ENCODE measurements around the gene STK11IP.

Gene STK11IP

GRCh38 chr2:219581346-219581745 lies 16.3 kb upstream of the STK11IP start:
- H3K9ac ChIP-seq (ENCODE audit: low read depth in 1 of 2, low read length in 2 of 2): no peak overlapping the region
- no peak overlapping the region for H3K27ac ChIP-seq (ENCODE audit: low read depth, low read length)
- no peaks in the 10 kb centered on the region for H3K9me3 ChIP-seq (ENCODE audit: control insufficient read depth in 1 of 2, low read length in 2 of 2)
- no peak overlapping the region for H3K4me3 ChIP-seq (ENCODE audit: low read depth in 1 of 2, low read length in 2 of 2)
- H3K27me3 ChIP-seq (ENCODE audit: control insufficient read depth in 1 of 2, insufficient read depth in 2 of 2, low read length in 2 of 2): peaks cover 7 to 13% of the 10 kb centered on the region in 2 donors
- no peaks in the 10 kb centered on the region for H3K36me3 ChIP-seq (ENCODE audit: control insufficient read depth in 1 of 2, insufficient read depth in 2 of 2, low read length in 2 of 2)
- no peaks in the 10 kb centered on the region for H3K4me1 ChIP-seq (ENCODE audit: control insufficient read depth in 1 of 2, insufficient read depth in 2 of 2, low read length in 2 of 2)

- H3K27ac ChIP-seq (ENCODE audit: low read depth, low read length): no peak overlapping the region
- H3K9me3 ChIP-seq (ENCODE audit: control insufficient read depth in 1 of 2, low read length in 2 of 2): no peaks in the 10 kb centered on the region
- no peak overlapping the region for H3K4me3 ChIP-seq (ENCODE audit: low read depth in 1 of 2, low read length in 2 of 2)
- no peaks in the 10 kb centered on the region for H3K4me1 ChIP-seq (ENCODE audit: control insufficient read depth in 1 of 2, insufficient read depth in 2 of 2, low read length in 2 of 2)
- no peaks in the 10 kb centered on the region for H3K36me3 ChIP-seq (ENCODE audit: control insufficient read depth in 1 of 2, insufficient read depth in 2 of 2, low read length in 2 of 2)
- no peak overlapping the region for H3K9ac ChIP-seq (ENCODE audit: low read depth in 1 of 2, low read length in 2 of 2)
- H3K27me3 ChIP-seq (ENCODE audit: control insufficient read depth in 1 of 2, insufficient read depth in 2 of 2, low read length in 2 of 2): no peaks in the 10 kb centered on the region
These were observed 6.6 kb upstream of the STK11IP start for GRCh38 chr2:219591091-219591490.

- Histone ChIP-seq H3K27ac (ENCODE audit: low read depth, low read length) (no peak overlapping the region), H3K27me3 (ENCODE audit: control insufficient read depth in 1 of 2, insufficient read depth in 2 of 2, low read length in 2 of 2) (no peaks in the 10 kb centered on the region), H3K36me3 (ENCODE audit: control insufficient read depth in 1 of 2, insufficient read depth in 2 of 2, low read length in 2 of 2) (no peaks in the 10 kb centered on the region), H3K9ac (ENCODE audit: low read depth in 1 of 2, low read length in 2 of 2) (no peak overlapping the region), H3K4me3 (ENCODE audit: low read depth in 1 of 2, low read length in 2 of 2) (no peak overlapping the region), H3K9me3 (ENCODE audit: control insufficient read depth in 1 of 2, low read length in 2 of 2) (no peaks in the 10 kb centered on the region), H3K4me1 (ENCODE audit: control insufficient read depth in 1 of 2, insufficient read depth in 2 of 2, low read length in 2 of 2) (peaks cover 0 to 4% of the 10 kb centered on the region in 2 donors)
These were observed 4.9 kb upstream of the STK11IP start for GRCh38 chr2:219592736-219593135.

- H3K27me3 ChIP-seq (ENCODE audit: control insufficient read depth in 1 of 2, insufficient read depth in 2 of 2, low read length in 2 of 2): no peaks in the 10 kb centered on the region
- H3K9me3 ChIP-seq (ENCODE audit: control insufficient read depth in 1 of 2, low read length in 2 of 2): no peaks in the 10 kb centered on the region
- no peak overlapping the region for H3K9ac ChIP-seq (ENCODE audit: low read depth in 1 of 2, low read length in 2 of 2)
- H3K27ac ChIP-seq (ENCODE audit: low read depth, low read length): no peak overlapping the region
- no peak overlapping the region for H3K4me3 ChIP-seq (ENCODE audit: low read depth in 1 of 2, low read length in 2 of 2)
- H3K4me1 ChIP-seq (ENCODE audit: control insufficient read depth in 1 of 2, insufficient read depth in 2 of 2, low read length in 2 of 2): peaks cover 0 to 6% of the 10 kb centered on the region in 2 donors
- H3K36me3 ChIP-seq (ENCODE audit: control insufficient read depth in 1 of 2, insufficient read depth in 2 of 2, low read length in 2 of 2): no peaks in the 10 kb centered on the region
These were observed 4.5 kb upstream of the STK11IP start for GRCh38 chr2:219593154-219593553.

- H3K4me3 ChIP-seq (ENCODE audit: low read depth in 1 of 2, low read length in 2 of 2): no peak overlapping the region
- peaks cover 5 to 13% of the 10 kb centered on the region in 2 donors for H3K4me1 ChIP-seq (ENCODE audit: control insufficient read depth in 1 of 2, insufficient read depth in 2 of 2, low read length in 2 of 2)
- no peak overlapping the region for H3K9ac ChIP-seq (ENCODE audit: low read depth in 1 of 2, low read length in 2 of 2)
- no peak overlapping the region for H3K27ac ChIP-seq (ENCODE audit: low read depth, low read length)
- H3K36me3 ChIP-seq (ENCODE audit: control insufficient read depth in 1 of 2, insufficient read depth in 2 of 2, low read length in 2 of 2): no peaks in the 10 kb centered on the region
- H3K9me3 ChIP-seq (ENCODE audit: control insufficient read depth in 1 of 2, low read length in 2 of 2): no peaks in the 10 kb centered on the region
- H3K27me3 ChIP-seq (ENCODE audit: control insufficient read depth in 1 of 2, insufficient read depth in 2 of 2, low read length in 2 of 2): no peaks in the 10 kb centered on the region
These were observed 2.4 kb upstream of the STK11IP start for GRCh38 chr2:219595256-219595655.

- Histone ChIP-seq H3K4me3 (ENCODE audit: low read depth in 1 of 2, low read length in 2 of 2) (peak overlapping the region; percentile 84 to 96), H3K9me3 (ENCODE audit: control insufficient read depth in 1 of 2, low read length in 2 of 2) (no peaks in the 10 kb centered on the region), H3K9ac (ENCODE audit: low read depth in 1 of 2, low read length in 2 of 2) (peak overlapping the region; percentile 75 to 89), H3K4me1 (ENCODE audit: control insufficient read depth in 1 of 2, insufficient read depth in 2 of 2, low read length in 2 of 2) (peaks cover 5 to 13% of the 10 kb centered on the region in 2 donors), H3K36me3 (ENCODE audit: control insufficient read depth in 1 of 2, insufficient read depth in 2 of 2, low read length in 2 of 2) (peaks cover 4 to 11% of the 10 kb centered on the region in 2 donors), H3K27ac (ENCODE audit: low read depth, low read length) (peak overlapping the region; percentile 67), H3K27me3 (ENCODE audit: control insufficient read depth in 1 of 2, insufficient read depth in 2 of 2, low read length in 2 of 2) (no peaks in the 10 kb centered on the region)
These were observed 604 bp upstream of the STK11IP start for GRCh38 chr2:219596954-219597551.

GRCh38 chr2:219598308-219599078 lies 836 bp downstream of the STK11IP start:
- H3K9ac ChIP-seq (ENCODE audit: low read depth in 1 of 2, low read length in 2 of 2): peak overlapping the region; percentile 74 to 89
- peaks cover 10 to 19% of the 10 kb centered on the region in 2 donors for H3K36me3 ChIP-seq (ENCODE audit: control insufficient read depth in 1 of 2, insufficient read depth in 2 of 2, low read length in 2 of 2)
- peak overlapping the region; percentile 67 for H3K27ac ChIP-seq (ENCODE audit: low read depth, low read length)
- H3K27me3 ChIP-seq (ENCODE audit: control insufficient read depth in 1 of 2, insufficient read depth in 2 of 2, low read length in 2 of 2): no peaks in the 10 kb centered on the region
- H3K4me1 ChIP-seq (ENCODE audit: control insufficient read depth in 1 of 2, insufficient read depth in 2 of 2, low read length in 2 of 2): peaks cover 5 to 13% of the 10 kb centered on the region in 2 donors
- H3K4me3 ChIP-seq (ENCODE audit: low read depth in 1 of 2, low read length in 2 of 2): peak overlapping the region; percentile 84 to 96
- no peaks in the 10 kb centered on the region for H3K9me3 ChIP-seq (ENCODE audit: control insufficient read depth in 1 of 2, low read length in 2 of 2)

- Histone ChIP-seq H3K27me3 (ENCODE audit: control insufficient read depth in 1 of 2, insufficient read depth in 2 of 2, low read length in 2 of 2) (no peaks in the 10 kb centered on the region), H3K27ac (ENCODE audit: low read depth, low read length) (no peak overlapping the region), H3K4me1 (ENCODE audit: control insufficient read depth in 1 of 2, insufficient read depth in 2 of 2, low read length in 2 of 2) (peaks cover under 1% of the 10 kb centered on the region in 2 donors), H3K9me3 (ENCODE audit: control insufficient read depth in 1 of 2, low read length in 2 of 2) (no peaks in the 10 kb centered on the region), H3K4me3 (ENCODE audit: low read depth in 1 of 2, low read length in 2 of 2) (no peak overlapping the region), H3K9ac (ENCODE audit: low read depth in 1 of 2, low read length in 2 of 2) (no peak overlapping the region), H3K36me3 (ENCODE audit: control insufficient read depth in 1 of 2, insufficient read depth in 2 of 2, low read length in 2 of 2) (peaks cover 29 to 44% of the 10 kb centered on the region in 2 donors)
These were observed 6.1 kb downstream of the STK11IP start for GRCh38 chr2:219603771-219604170.

GRCh38 chr2:219605607-219605954 lies 7.9 kb downstream of the STK11IP start:
- Histone ChIP-seq H3K9me3 (ENCODE audit: control insufficient read depth in 1 of 2, low read length in 2 of 2) (no peaks in the 10 kb centered on the region), H3K36me3 (ENCODE audit: control insufficient read depth in 1 of 2, insufficient read depth in 2 of 2, low read length in 2 of 2) (peaks cover 38 to 50% of the 10 kb centered on the region in 2 donors), H3K27me3 (ENCODE audit: control insufficient read depth in 1 of 2, insufficient read depth in 2 of 2, low read length in 2 of 2) (no peaks in the 10 kb centered on the region), H3K9ac (ENCODE audit: low read depth in 1 of 2, low read length in 2 of 2) (no peak overlapping the region), H3K4me3 (ENCODE audit: low read depth in 1 of 2, low read length in 2 of 2) (no peak overlapping the region), H3K27ac (ENCODE audit: low read depth, low read length) (no peak overlapping the region), H3K4me1 (ENCODE audit: control insufficient read depth in 1 of 2, insufficient read depth in 2 of 2, low read length in 2 of 2) (no peaks in the 10 kb centered on the region)

- Histone ChIP-seq H3K9me3 (ENCODE audit: control insufficient read depth in 1 of 2, low read length in 2 of 2) (no peaks in the 10 kb centered on the region), H3K9ac (ENCODE audit: low read depth in 1 of 2, low read length in 2 of 2) (no peak overlapping the region), H3K27me3 (ENCODE audit: control insufficient read depth in 1 of 2, insufficient read depth in 2 of 2, low read length in 2 of 2) (no peaks in the 10 kb centered on the region), H3K4me3 (ENCODE audit: low read depth in 1 of 2, low read length in 2 of 2) (no peak overlapping the region), H3K4me1 (ENCODE audit: control insufficient read depth in 1 of 2, insufficient read depth in 2 of 2, low read length in 2 of 2) (no peaks in the 10 kb centered on the region), H3K27ac (ENCODE audit: low read depth, low read length) (no peak overlapping the region), H3K36me3 (ENCODE audit: control insufficient read depth in 1 of 2, insufficient read depth in 2 of 2, low read length in 2 of 2) (peaks cover 34 to 48% of the 10 kb centered on the region in 2 donors)
These were observed 10.3 kb downstream of the STK11IP start for GRCh38 chr2:219607931-219608330.
